ENCODE results near the gene ITIH1. TPM values are rescaled to one million over a fixed set of nuclear protein-coding genes. Genes with fewer than 3 reads are reported as not detected.

Gene ITIH1
- total and polyA plus RNA-seq, 2 of the 4 experiments (the other 2 are of a cell fraction) = not detected

DNA sequence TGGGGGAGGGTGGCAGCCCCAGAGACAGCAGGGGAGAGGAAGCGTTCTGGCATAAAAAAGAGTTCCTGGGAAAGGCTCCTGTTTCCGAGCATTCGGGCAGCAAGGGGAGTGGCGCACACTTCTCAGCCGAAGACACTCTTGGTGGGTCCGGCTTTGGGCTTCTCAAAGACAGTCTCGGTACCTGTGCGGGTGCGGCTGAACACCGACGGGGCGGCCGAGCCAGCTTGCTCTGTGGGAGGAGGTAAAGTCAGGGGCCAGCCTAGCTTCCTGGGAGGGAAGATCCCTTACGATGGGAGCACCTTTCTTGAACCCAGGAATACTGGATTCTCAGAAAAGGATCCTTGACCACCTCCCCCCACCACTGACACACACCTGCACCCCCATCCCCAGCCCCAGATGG, 55.8 kb downstream of the ITIH1 start:
- no peaks in the 10 kb centered on the region for H3K79me1 ChIP-seq (ENCODE audit: low read depth in 1 of 2, low read length in 2 of 2)
- H2BK5ac ChIP-seq (ENCODE audit: low read depth, low read length, poor library complexity, severe bottlenecking) = no peak overlapping the region
- in situ Hi-C loops (cut with MboI; ENCODE audit: low sequenced_read_pairs) (no loop called here), dilution Hi-C loops (cut with HindIII; ENCODE audit: low sequenced_read_pairs, unreplicated experiment) (no loop called here), intact Hi-C loops (cut with micrococcal nuclease) (no loop called here)
- H3K4ac ChIP-seq (ENCODE audit: low read depth, low read length) = no peak overlapping the region
- no peak overlapping the region for H3K14ac ChIP-seq (replicated peaks; ENCODE audit: low read depth, low read length)
- DNase-seq (no peak), ATAC-seq (ENCODE audit: low read depth) (no peak)
- H4K8ac ChIP-seq (ENCODE audit: low read depth in 2 of 2, low read length in 2 of 2) = no peak overlapping the region
- H2BK15ac ChIP-seq (ENCODE audit: low read depth, low read length) = no peak overlapping the region
- no peak overlapping the region for H2BK120ac ChIP-seq (ENCODE audit: low read depth, low read length)
- no peak overlapping the region for H3K23ac ChIP-seq (ENCODE audit: low read depth, low read length)
- H3K56ac ChIP-seq (ENCODE audit: extremely low read depth, insufficient read depth, low read length) = no peak overlapping the region
- no peak overlapping the region for H2BK20ac ChIP-seq (ENCODE audit: low read depth, low read length)
- H3K18ac ChIP-seq (ENCODE audit: low read depth, low read length) = no peak overlapping the region
- H3K27me3 ChIP-seq (ENCODE audit: control insufficient read depth, insufficient read depth, low read length) = no peaks in the 10 kb centered on the region
- no peaks in the 10 kb centered on the region for H3K9me3 ChIP-seq (ENCODE audit: control insufficient read depth, insufficient read depth, low read length)
- no peaks in the 10 kb centered on the region for H4K20me1 ChIP-seq (ENCODE audit: insufficient read depth, low read length)
- TF ChIP-seq SMC3 (IDR thresholded peaks at IDR 0.05; ENCODE audit: low read depth, low read length) (no peak), CHD1 (IDR thresholded peaks at IDR 0.05; ENCODE audit: low read depth, low read length) (no peak), CEBPB (IDR thresholded peaks at IDR 0.05; ENCODE audit: low read depth, low read length) (no peak), BHLHE40 (IDR thresholded peaks at IDR 0.05; ENCODE audit: low read depth, low read length) (no peak), RAD21 (IDR thresholded peaks at IDR 0.05; ENCODE audit: low read length) (no peak), MAZ (IDR thresholded peaks at IDR 0.05; ENCODE audit: borderline replicate concordance, low read depth, low read length) (no peak), NFE2L2 (IDR thresholded peaks at IDR 0.05; ENCODE audit: low read depth, low read length) (no peak), RCOR1 (IDR thresholded peaks at IDR 0.05; ENCODE audit: insufficient replicate concordance, low read length) (no peak), RFX5 (IDR thresholded peaks at IDR 0.05; ENCODE audit: low read depth, low read length) (no peak), FOS (IDR thresholded peaks at IDR 0.05; ENCODE audit: low read depth, low read length) (no peak), MAFK (IDR thresholded peaks at IDR 0.05; ENCODE audit: low read depth, low read length) (no peak), POLR2A (IDR thresholded peaks at IDR 0.05; ENCODE audit: low read depth, low read length) (no peak), MXI1 (IDR thresholded peaks at IDR 0.05; ENCODE audit: borderline replicate concordance, low read depth, low read length) (no peak)
- TF ChIP-seq, protein P1, sequence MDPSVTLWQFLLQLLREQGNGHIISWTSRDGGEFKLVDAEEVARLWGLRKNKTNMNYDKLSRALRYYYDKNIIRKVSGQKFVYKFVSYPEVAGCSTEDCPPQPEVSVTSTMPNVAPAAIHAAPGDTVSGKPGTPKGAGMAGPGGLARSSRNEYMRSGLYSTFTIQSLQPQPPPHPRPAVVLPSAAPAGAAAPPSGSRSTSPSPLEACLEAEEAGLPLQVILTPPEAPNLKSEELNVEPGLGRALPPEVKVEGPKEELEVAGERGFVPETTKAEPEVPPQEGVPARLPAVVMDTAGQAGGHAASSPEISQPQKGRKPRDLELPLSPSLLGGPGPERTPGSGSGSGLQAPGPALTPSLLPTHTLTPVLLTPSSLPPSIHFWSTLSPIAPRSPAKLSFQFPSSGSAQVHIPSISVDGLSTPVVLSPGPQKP (IDR thresholded peaks at IDR 0.05; ENCODE audit: borderline replicate concordance, low read depth, low read length) = no peak
- TF ChIP-seq, protein P2, sequence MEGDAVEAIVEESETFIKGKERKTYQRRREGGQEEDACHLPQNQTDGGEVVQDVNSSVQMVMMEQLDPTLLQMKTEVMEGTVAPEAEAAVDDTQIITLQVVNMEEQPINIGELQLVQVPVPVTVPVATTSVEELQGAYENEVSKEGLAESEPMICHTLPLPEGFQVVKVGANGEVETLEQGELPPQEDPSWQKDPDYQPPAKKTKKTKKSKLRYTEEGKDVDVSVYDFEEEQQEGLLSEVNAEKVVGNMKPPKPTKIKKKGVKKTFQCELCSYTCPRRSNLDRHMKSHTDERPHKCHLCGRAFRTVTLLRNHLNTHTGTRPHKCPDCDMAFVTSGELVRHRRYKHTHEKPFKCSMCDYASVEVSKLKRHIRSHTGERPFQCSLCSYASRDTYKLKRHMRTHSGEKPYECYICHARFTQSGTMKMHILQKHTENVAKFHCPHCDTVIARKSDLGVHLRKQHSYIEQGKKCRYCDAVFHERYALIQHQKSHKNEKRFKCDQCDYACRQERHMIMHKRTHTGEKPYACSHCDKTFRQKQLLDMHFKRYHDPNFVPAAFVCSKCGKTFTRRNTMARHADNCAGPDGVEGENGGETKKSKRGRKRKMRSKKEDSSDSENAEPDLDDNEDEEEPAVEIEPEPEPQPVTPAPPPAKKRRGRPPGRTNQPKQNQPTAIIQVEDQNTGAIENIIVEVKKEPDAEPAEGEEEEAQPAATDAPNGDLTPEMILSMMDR (conservative IDR thresholded peaks at IDR 0.05; ENCODE audit: low read depth, low read length) = no peak
- TF ChIP-seq, protein P3, sequence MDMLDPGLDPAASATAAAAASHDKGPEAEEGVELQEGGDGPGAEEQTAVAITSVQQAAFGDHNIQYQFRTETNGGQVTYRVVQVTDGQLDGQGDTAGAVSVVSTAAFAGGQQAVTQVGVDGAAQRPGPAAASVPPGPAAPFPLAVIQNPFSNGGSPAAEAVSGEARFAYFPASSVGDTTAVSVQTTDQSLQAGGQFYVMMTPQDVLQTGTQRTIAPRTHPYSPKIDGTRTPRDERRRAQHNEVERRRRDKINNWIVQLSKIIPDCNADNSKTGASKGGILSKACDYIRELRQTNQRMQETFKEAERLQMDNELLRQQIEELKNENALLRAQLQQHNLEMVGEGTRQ (IDR thresholded peaks at IDR 0.05; ENCODE audit: low read depth, low read length) = no peak
- ChIA-PET POLR2A (ENCODE audit: unreplicated experiment) (no interaction called here), CTCF (no interaction called here)
- H4K5ac ChIP-seq (ENCODE audit: low read depth, low read length) = no peak overlapping the region
- H3K27ac ChIP-seq (ENCODE audit: insufficient read depth, low read length) = no peak overlapping the region
- H3K36me3 ChIP-seq (ENCODE audit: control insufficient read depth, insufficient read depth, low read length) = peaks cover 3% of the 10 kb centered on the region; the same call in 1 of the 2 replicates
- no TSS peak for BruUV-seq (replicated peaks)
- no peak overlapping the region for H4K91ac ChIP-seq (ENCODE audit: insufficient read depth, low read depth, low read length)
- no peak overlapping the region for H2AK9ac ChIP-seq (replicated peaks; ENCODE audit: low read depth, low read length, poor library complexity)
- no peak overlapping the region for H2AK5ac ChIP-seq (ENCODE audit: low read depth, low read length)
- H3K4me3 ChIP-seq (ENCODE audit: insufficient read depth, low read depth, low read length) = no peak overlapping the region
- peaks cover 19% of the 10 kb centered on the region for H3K4me1 ChIP-seq (ENCODE audit: control insufficient read depth, insufficient read depth, low read length)
- no peak overlapping the region for H3K4me2 ChIP-seq (ENCODE audit: low read depth, low read length)
- H3K9ac ChIP-seq (ENCODE audit: low read depth, low read length) = no peak overlapping the region
- H3K9me1 ChIP-seq (ENCODE audit: insufficient read depth, low read length) = peaks cover 19% of the 10 kb centered on the region; the same call in 1 of the 2 replicates
- H2AFZ ChIP-seq (replicated peaks; ENCODE audit: low read length, poor library complexity) = no peak overlapping the region
- WGBS, 2 experiments (ENCODE audit: extremely low coverage in 2 of 2, insufficient read length in 1 of 2) = no CpG with 5 or more reads among the region's 14 CpGs

All from IMR-90 (cell line).